Liver (tissue), 9 donors: ENCODE measurements around the gene RUFY1. TPM values are rescaled to one million over a fixed set of nuclear protein-coding genes. Genes with fewer than 3 reads are reported as not detected.

Experiments
- DNase-seq: peaks from one replicate; pipeline ENCODE4 v3.0.0-alpha.2; 2017; ENCODE audit warnings: low spot score
- H3K27ac ChIP-seq, 2 donors: one replicate each; pipeline ENCODE4 v1.7.0; 2013; ENCODE audit warnings: inconsistent platforms in 2 of 2, low read length in 2 of 2, control low read depth in 1 of 2, low read depth in 1 of 2, mild to moderate bottlenecking in 1 of 2
- H3K27me3 ChIP-seq, 4 donors: one replicate each; pipeline versions ENCODE4 v1.6.1 to v1.7.0; 2013; ENCODE audit warnings: low read length in 3 of 4, inconsistent platforms in 1 of 4, mild to moderate bottlenecking in 1 of 4, moderate library complexity in 1 of 4; ENCODE audit not compliant: control insufficient read depth in 4 of 4, insufficient read depth in 4 of 4
- H3K36me3 ChIP-seq, 4 donors: one replicate each; pipeline versions ENCODE4 v1.6.1 to v1.7.0; 2013; ENCODE audit warnings: low read length in 3 of 4, mild to moderate bottlenecking in 3 of 4, low read depth in 1 of 4, moderate library complexity in 1 of 4; ENCODE audit not compliant: control insufficient read depth in 4 of 4, insufficient read depth in 3 of 4
- H3K4me1 ChIP-seq, 4 donors: one replicate each; pipeline versions ENCODE4 v1.6.1 to v1.7.0; 2013; ENCODE audit warnings: low read length in 3 of 4, mild to moderate bottlenecking in 3 of 4, moderate library complexity in 1 of 4; ENCODE audit not compliant: control insufficient read depth in 4 of 4, insufficient read depth in 4 of 4
- H3K4me3 ChIP-seq, 3 donors: one replicate each; pipeline versions ENCODE4 v1.6.1 to v1.7.0; 2013; ENCODE audit warnings: low read length in 3 of 3, control low read depth in 1 of 3, low read depth in 1 of 3, mild to moderate bottlenecking in 1 of 3
- H3K9ac ChIP-seq, 2 donors: one replicate each; pipeline ENCODE4 v1.7.0; 2013; ENCODE audit warnings: low read length in 2 of 2, mild to moderate bottlenecking in 2 of 2, moderate library complexity in 2 of 2, control low read depth in 1 of 2, low read depth in 1 of 2
- H3K9me3 ChIP-seq, 4 donors: one replicate each; pipeline versions ENCODE4 v1.6.1 to v1.7.0; 2013; ENCODE audit warnings: low read length in 3 of 4; ENCODE audit not compliant: control insufficient read depth in 4 of 4
- ATF3 ChIP-seq: IDR thresholded peaks from 2 replicates; pipeline ENCODE4 v1.6.1; 2016; ENCODE audit warnings: antibody characterized with exemption
- CTCF ChIP-seq: fragments of 150-350 bp; IDR thresholded peaks from 2 replicates; pipeline ENCODE4 v1.5.1; 2017; ENCODE audit warnings: improper control_type of control experiment, low read depth, low read length; ENCODE audit not compliant: missing input control
- EGR1 ChIP-seq, 2 donors: IDR thresholded peaks; 2 replicates each; pipeline ENCODE4 v1.6.1; 2016 to 2018; ENCODE audit warnings: antibody characterized with exemption in 2 of 2, low read depth in 2 of 2
- FOXA1 ChIP-seq: IDR thresholded peaks from 2 replicates; pipeline ENCODE4 v1.6.1; 2016; ENCODE audit warnings: antibody characterized with exemption
- FOXA2 ChIP-seq: IDR thresholded peaks from 2 replicates; pipeline ENCODE4 v1.6.1; 2016; ENCODE audit warnings: antibody characterized with exemption
- GABPA ChIP-seq, 2 donors: IDR thresholded peaks in 1 of 2; conservative IDR thresholded peaks in 1 of 2; 2 replicates each; pipeline ENCODE4 v1.6.1; 2016; ENCODE audit warnings: antibody characterized with exemption in 2 of 2, mild to moderate bottlenecking in 1 of 2, moderate library complexity in 1 of 2
- HNF4A ChIP-seq, 2 donors: conservative IDR thresholded peaks; 2 replicates each; pipeline ENCODE4 v1.6.1; 2016; ENCODE audit warnings: antibody characterized with exemption in 2 of 2, mild to moderate bottlenecking in 2 of 2
- HNF4G ChIP-seq: IDR thresholded peaks from 2 replicates; pipeline ENCODE4 v1.6.1; 2016; ENCODE audit warnings: antibody characterized with exemption
- JUND ChIP-seq, 2 donors: IDR thresholded peaks; 2 replicates each; pipeline ENCODE4 v1.6.1; 2016; ENCODE audit warnings: antibody characterized with exemption in 2 of 2
- MAX ChIP-seq: IDR thresholded peaks from 2 replicates; pipeline ENCODE4 v1.6.1; 2016; ENCODE audit warnings: antibody characterized with exemption
- NR2F2 ChIP-seq: IDR thresholded peaks from 2 replicates; pipeline ENCODE4 v1.6.1; 2016; ENCODE audit warnings: antibody characterized with exemption
- RAD21 ChIP-seq, 2 donors: IDR thresholded peaks; 2 replicates each; pipeline ENCODE4 v1.6.1; 2016; ENCODE audit warnings: antibody characterized with exemption in 2 of 2, mild to moderate bottlenecking in 2 of 2
- REST ChIP-seq: IDR thresholded peaks from 2 replicates; pipeline ENCODE4 v1.6.1; 2016; ENCODE audit warnings: antibody characterized with exemption, mild to moderate bottlenecking
- RXRA ChIP-seq, 2 donors: IDR thresholded peaks; 2 replicates each; pipeline ENCODE4 v1.6.1; 2017 to 2018; ENCODE audit warnings: antibody characterized with exemption in 2 of 2, mild to moderate bottlenecking in 1 of 2
- SP1 ChIP-seq: IDR thresholded peaks from 2 replicates; pipeline ENCODE4 v1.6.1; 2018; ENCODE audit warnings: antibody characterized with exemption, mild to moderate bottlenecking
- TAF1 ChIP-seq: conservative IDR thresholded peaks from 2 replicates; pipeline ENCODE4 v1.6.1; 2016; ENCODE audit warnings: antibody characterized with exemption, mild to moderate bottlenecking
- YY1 ChIP-seq: IDR thresholded peaks from 2 replicates; pipeline ENCODE4 v1.6.1; 2016; ENCODE audit warnings: antibody characterized with exemption, mild to moderate bottlenecking
- ZBTB33 ChIP-seq: IDR thresholded peaks from 2 replicates; pipeline ENCODE4 v1.6.1; 2016; ENCODE audit warnings: antibody characterized with exemption
- WGBS: extraction: QIAGEN DNeasy Blood & Tissue Kit; methylation state at CpG from one replicate; pipeline ENCODE4 v1.1.7; 2013; 5-methylcytosine and 5-hydroxymethylcytosine counted together
- polyA plus RNA-seq, 2 donors: library from polyadenylated mRNA; stranded (reverse) in 1 of 2; unstranded in 1 of 2; fragments of 200-250 nt in 1 of 2; fragments of >200 nt in 1 of 2; fragmentation: Nextera tagmentation in 1 of 2; extraction: Ambion mirVana in 1 of 2; gene quantifications; one replicate each; pipeline versions ENCODE4 v1.2.1 to v1.2.3, GENCODE V29; 2013 to 2015
- total RNA-seq, 2 donors: library from RNA; depleted of rRNA; stranded (reverse); fragments of >200 nt; gene quantifications; one replicate each; pipeline ENCODE4 v1.2.3, GENCODE V29; 2014
- donor health status: healthy.
- donor health status: healthy.
- donor health status: healthy.
- donor health status: healthy.
- donor health status: healthy.

RUFY1 gene
- total and polyA plus RNA-seq, 4 donors, result 11.6 to 25.2 (median 18.3) TPM

GRCh38 chr5:179605026-179605833 lies 54.9 kb downstream of the RUFY1 start:
- Histone ChIP-seq H3K9ac (no peak overlapping the region), H3K9me3 (no peaks in the 10 kb centered on the region), H3K27me3 (no peaks in the 10 kb centered on the region), H3K4me1 (peaks cover 0 to 6% (median 3%) of the 10 kb centered on the region in 4 donors), H3K27ac (no peak overlapping the region), H3K36me3 (peaks cover 11 to 54% (median 30%) of the 10 kb centered on the region in 4 donors), H3K4me3 (no peak overlapping the region)
- WGBS, result 74% methylated on average over 10 of the region's 10 CpGs
- no peak for TF ChIP-seq GABPA (IDR thresholded peaks at IDR 0.05 in 1 of 2, conservative IDR thresholded peaks at IDR 0.05 in 1 of 2)
- no peak for TF ChIP-seq ZBTB33
- no peak for TF ChIP-seq REST
- TF ChIP-seq FOXA2, result peak; percentile 68
- TF ChIP-seq ATF3, result no peak
- TF ChIP-seq SP1, result no peak
- TF ChIP-seq MAX, result no peak
- no peak for TF ChIP-seq YY1
- TF ChIP-seq EGR1 (IDR thresholded peaks at IDR 0.05; ENCODE audit: low read depth in 2 of 2), result no peak
- no peak for TF ChIP-seq JUND (IDR thresholded peaks at IDR 0.05)
- peak; percentile 40 for TF ChIP-seq NR2F2
- no peak for TF ChIP-seq TAF1
- TF ChIP-seq HNF4A (conservative IDR thresholded peaks at IDR 0.05), result peak; percentile 8 to 34
- no peak for TF ChIP-seq RXRA (IDR thresholded peaks at IDR 0.05)
- no peak for TF ChIP-seq RAD21 (IDR thresholded peaks at IDR 0.05)
- peak; percentile 20 for TF ChIP-seq FOXA1
- no peak for TF ChIP-seq CTCF
- TF ChIP-seq HNF4G, result no peak
- DNase-seq, result no peak
